Neural cell (in vitro differentiated cells): Measurements from ENCODE around the gene SSTR4. TPM values are rescaled to one million over a fixed set of nuclear protein-coding genes. Genes with fewer than 3 reads are reported as not detected.

ENCODE experiments used
- H2AFZ ChIP-seq: fragments of 200-600, 300-800 bp; sonication (generic), shearing (Covaris generic); 2 replicates; pipeline ENCODE4 v1.6.0; 2014; ENCODE audit warnings: low read depth, mild to moderate bottlenecking, antibody characterized with exemption, low read length, moderate library complexity
- H3F3A ChIP-seq: fragments of 200-600 bp; shearing (Covaris generic); 2 replicates; pipeline ENCODE4 v1.6.1; 2016; ENCODE audit warnings: mild to moderate bottlenecking, moderate library complexity, mixed read lengths, antibody characterized with exemption, low read length; ENCODE audit not compliant: insufficient read depth, poor library complexity, severe bottlenecking
- H3K27ac ChIP-seq: fragments of 200-600, 300-800 bp; sonication (generic), shearing (Covaris generic); 2 replicates; pipeline ENCODE4 v1.5.1; 2014; ENCODE audit warnings: mild to moderate bottlenecking, low read length, moderate library complexity
- H3K27me3 ChIP-seq: fragments of 300-800, 200-600 bp; sonication (generic), shearing (Covaris generic); 2 replicates; pipeline ENCODE4 v1.6.0; 2014; ENCODE audit warnings: mild to moderate bottlenecking, low read depth, low read length, moderate library complexity; ENCODE audit not compliant: insufficient read depth
- H3K36me3 ChIP-seq: fragments of 300-800, 200-600 bp; sonication (generic), shearing (Covaris generic); 2 replicates; pipeline ENCODE4 v1.5.1; 2014; ENCODE audit warnings: mild to moderate bottlenecking, antibody characterized with exemption, low read length, moderate library complexity; ENCODE audit not compliant: insufficient read depth
- H3K4me2 ChIP-seq: fragments of 300-800, 200-600 bp; sonication (generic), shearing (Covaris generic); 2 replicates; pipeline ENCODE4 v1.6.0; 2014; ENCODE audit warnings: mild to moderate bottlenecking, low read length
- H3K4me3 ChIP-seq: fragments of 300-800, 200-600 bp; sonication (generic), shearing (Covaris generic); 2 replicates; pipeline ENCODE4 v1.5.1; 2014; ENCODE audit warnings: mild to moderate bottlenecking, low read length, moderate library complexity
- H3K79me2 ChIP-seq: fragments of 200-600 bp; shearing (Covaris generic); replicated peaks from 2 replicates; pipeline ENCODE4 v1.6.0; 2014; ENCODE audit warnings: mild to moderate bottlenecking, low read length, moderate library complexity; ENCODE audit not compliant: insufficient read depth
- H3K9ac ChIP-seq: fragments of 300-800, 200-600 bp; sonication (generic), shearing (Covaris generic); 2 replicates; pipeline ENCODE4 v1.6.1; 2016; ENCODE audit warnings: mild to moderate bottlenecking, low read length, mixed read lengths
- H3K9me2 ChIP-seq: fragments of 200-600 bp; shearing (Covaris generic); 2 replicates; pipeline ENCODE4 v1.6.1; 2016; ENCODE audit warnings: mild to moderate bottlenecking, low read length, mixed read lengths; ENCODE audit not compliant: insufficient read depth
- H3K9me3 ChIP-seq: fragments of 200-600, 300-800 bp; sonication (generic), shearing (Covaris generic); 2 replicates; pipeline ENCODE4 v1.6.1; 2016; ENCODE audit warnings: mild to moderate bottlenecking, mixed run types, low read length, moderate library complexity, mixed read lengths
- H4K20me1 ChIP-seq: fragments of 200-600 bp; shearing (Covaris generic); 2 replicates; pipeline ENCODE4 v1.6.1; 2016; ENCODE audit warnings: mild to moderate bottlenecking, mixed run types; ENCODE audit not compliant: insufficient read depth
- CTCF ChIP-seq: fragments of 450-650 bp; IDR thresholded peaks from 2 replicates; pipeline ENCODE4 v1.5.1; 2014; ENCODE audit warnings: antibody characterized with exemption, mild to moderate bottlenecking, moderate library complexity; ENCODE audit not compliant: poor library complexity, severe bottlenecking
- EP300 ChIP-seq: fragments of 450-650 bp; conservative IDR thresholded peaks from 2 replicates; pipeline ENCODE4 v1.6.1; 2014; ENCODE audit warnings: antibody characterized with exemption, mild to moderate bottlenecking, moderate library complexity; ENCODE audit not compliant: poor library complexity, severe bottlenecking
- EZH2 ChIP-seq: fragments of 200-600, 300-800 bp; shearing (Covaris generic), sonication (generic); IDR thresholded peaks from 2 replicates; pipeline ENCODE4 v1.6.1; 2014; ENCODE audit warnings: antibody characterized with exemption, low read length, borderline replicate concordance, mild to moderate bottlenecking; ENCODE audit not compliant: insufficient read depth, poor library complexity, severe bottlenecking
- MXI1 ChIP-seq: fragments of 450-650 bp; conservative IDR thresholded peaks from 2 replicates; pipeline ENCODE4 v1.6.1; 2014; ENCODE audit warnings: antibody characterized with exemption, mild to moderate bottlenecking; ENCODE audit not compliant: poor library complexity, severe bottlenecking
- POLR2AphosphoS5 ChIP-seq: IDR thresholded peaks from 2 replicates; pipeline ENCODE4 v1.6.1; 2012
- RAD21 ChIP-seq: fragments of 450-650 bp; conservative IDR thresholded peaks from 2 replicates; pipeline ENCODE4 v1.6.1; 2014; ENCODE audit warnings: antibody characterized with exemption, mild to moderate bottlenecking, moderate library complexity
- REST ChIP-seq: IDR thresholded peaks from 2 replicates; pipeline ENCODE4 v1.6.1; 2012; ENCODE audit warnings: borderline replicate concordance
- SMC3 ChIP-seq: fragments of 450-650 bp; conservative IDR thresholded peaks from 2 replicates; pipeline ENCODE4 v1.6.1; 2014; ENCODE audit warnings: antibody characterized with exemption, mild to moderate bottlenecking, moderate library complexity; ENCODE audit not compliant: poor library complexity
- TAF1 ChIP-seq: IDR thresholded peaks from 2 replicates; pipeline ENCODE4 v1.6.1; 2012; ENCODE audit warnings: low read depth
- polyA plus RNA-seq: library from polyadenylated mRNA; depleted of rRNA; stranded (reverse); fragments of >200 nt; gene quantifications from 2 replicates; pipeline ENCODE4 v1.2.3, GENCODE V29; 2014

The SSTR4 gene
- polyA plus RNA-seq, 1 donor from 2014 or later: not detected

DNA sequence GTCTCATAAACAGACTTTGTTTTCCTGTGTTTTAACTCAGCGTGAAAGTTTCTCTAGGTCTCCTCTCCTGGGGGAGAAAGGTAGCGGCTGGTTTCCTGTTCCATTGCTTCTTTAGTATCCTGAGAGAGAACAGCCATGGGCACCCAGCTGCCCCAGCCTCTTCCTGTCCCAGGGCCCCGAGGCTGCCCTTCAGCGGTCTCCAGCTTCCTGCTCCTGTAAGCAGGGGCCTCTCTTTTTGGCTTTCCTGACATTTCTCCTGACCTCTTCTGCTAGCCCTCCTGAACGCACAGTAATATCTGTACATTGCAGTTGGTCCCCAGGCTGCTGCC is 2.4 kb upstream of the SSTR4 start:
- Histone ChIP-seq H3K4me2 (no peak overlapping the region), H3K36me3 (no peaks in the 10 kb centered on the region), H3K79me2 (no peaks in the 10 kb centered on the region), H3K9me2 (no peaks in the 10 kb centered on the region), H3K9me3 (no peaks in the 10 kb centered on the region), H3K9ac (no peak overlapping the region), H3F3A (peaks cover 6% of the 10 kb centered on the region), H3K27me3 (peaks cover 45% of the 10 kb centered on the region), H3K27ac (no peak overlapping the region), H2AFZ (no peak overlapping the region), H4K20me1 (no peaks in the 10 kb centered on the region), H3K4me3 (no peak overlapping the region)
- TF ChIP-seq POLR2AphosphoS5 (no peak), EP300 (no peak), SMC3 (no peak), RAD21 (no peak), REST (no peak), MXI1 (no peak), CTCF (no peak), TAF1 (no peak), EZH2 (no peak)

DNA sequence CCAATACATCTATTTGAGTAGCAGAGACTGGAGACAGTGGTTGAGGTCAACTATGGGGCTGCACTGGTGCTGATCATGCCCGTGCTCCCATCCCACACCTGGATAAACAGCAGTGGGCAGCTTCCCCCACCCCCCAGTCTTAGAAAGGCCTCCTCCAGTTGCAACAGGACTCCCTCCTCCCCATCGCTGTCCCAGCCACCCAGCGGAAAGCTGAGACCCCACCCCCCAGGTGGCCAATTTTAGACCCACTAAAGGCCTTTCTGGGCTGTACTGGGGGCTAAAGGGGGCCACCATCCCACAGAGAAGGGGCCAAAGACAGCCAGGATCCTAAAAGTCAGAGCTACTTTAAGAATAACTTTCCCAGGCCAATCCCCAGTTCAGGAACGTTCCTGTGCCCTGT is 1.2 kb upstream of the SSTR4 start:
- Histone ChIP-seq H3K79me2 (no peaks in the 10 kb centered on the region), H3K9me2 (no peaks in the 10 kb centered on the region), H3K27ac (no peak overlapping the region), H2AFZ (no peak overlapping the region), H3K9ac (no peak overlapping the region), H3K27me3 (peaks cover 54% of the 10 kb centered on the region), H3K36me3 (no peaks in the 10 kb centered on the region), H4K20me1 (no peaks in the 10 kb centered on the region), H3K9me3 (no peaks in the 10 kb centered on the region), H3F3A (no peaks in the 10 kb centered on the region), H3K4me2 (no peak overlapping the region), H3K4me3 (no peak overlapping the region)
- TF ChIP-seq TAF1: no peak
- no peak for TF ChIP-seq EP300

- no peaks in the 10 kb centered on the region for H4K20me1 ChIP-seq
- H3F3A ChIP-seq: no peaks in the 10 kb centered on the region
- H3K9me3 ChIP-seq: no peaks in the 10 kb centered on the region
- no peaks in the 10 kb centered on the region for H3K9me2 ChIP-seq
- no peak overlapping the region for H3K4me2 ChIP-seq
- no peak overlapping the region for H2AFZ ChIP-seq
- no peaks in the 10 kb centered on the region for H3K36me3 ChIP-seq
- peaks cover 61% of the 10 kb centered on the region for H3K27me3 ChIP-seq
- peak overlapping the region; percentile 48 for H3K4me3 ChIP-seq
- no peak overlapping the region for H3K27ac ChIP-seq
- no peak overlapping the region for H3K9ac ChIP-seq
- H3K79me2 ChIP-seq: no peaks in the 10 kb centered on the region
- TF ChIP-seq SMC3 (no peak), EP300 (no peak), CTCF (no peak), MXI1 (no peak), REST (no peak), TAF1 (no peak), EZH2 (no peak), RAD21 (no peak), POLR2AphosphoS5 (no peak)
Measured at GRCh38 chr20:23035731-23036130, 619 bp downstream of the SSTR4 start.
